Effector CD4-positive, alpha-beta T cell (primary cell): ENCODE data around the gene LAMA3.

Experiments used
- DNase-seq: peaks from one replicate; pipeline ENCODE4 v3.0.0-alpha.2; 2020

LAMA3 gene

GRCh38 chr18:23924813-23925212 is 235.6 kb downstream of the LAMA3 start:
- DNase-seq: no peak

- no peak for DNase-seq
These were observed 237.3 kb downstream of the LAMA3 start for GRCh38 chr18:23926571-23926970.

GRCh38 chr18:23927821-23928746 is 238.8 kb downstream of the LAMA3 start:
- no peak for DNase-seq

- DNase-seq: no peak
These were observed 240.2 kb downstream of the LAMA3 start for GRCh38 chr18:23929362-23929930.

GRCh38 chr18:23930002-23930401 is 240.7 kb downstream of the LAMA3 start:
- DNase-seq: no peak

GRCh38 chr18:23932385-23933067 is 243.3 kb downstream of the LAMA3 start:
- no peak for DNase-seq

GRCh38 chr18:23933407-23933806 is 244.2 kb downstream of the LAMA3 start:
- no peak for DNase-seq

GRCh38 chr18:23934252-23934651 is 245.0 kb downstream of the LAMA3 start:
- DNase-seq: no peak

- no peak for DNase-seq
These were observed 245.6 kb downstream of the LAMA3 start for GRCh38 chr18:23934863-23935262.

GRCh38 chr18:23935804-23936203 is 246.6 kb downstream of the LAMA3 start:
- no peak for DNase-seq

- no peak for DNase-seq
These were observed 247.2 kb downstream of the LAMA3 start for GRCh38 chr18:23936381-23936958.

- DNase-seq: no peak
These were observed 248.9 kb downstream of the LAMA3 start for GRCh38 chr18:23938043-23938756.

GRCh38 chr18:23938901-23939341 is 249.7 kb downstream of the LAMA3 start:
- DNase-seq: no peak

GRCh38 chr18:23939366-23939765 is 250.1 kb downstream of the LAMA3 start:
- no peak for DNase-seq

GRCh38 chr18:23939896-23940295 is 250.6 kb downstream of the LAMA3 start:
- DNase-seq: no peak

- no peak for DNase-seq
These were observed 252.5 kb downstream of the LAMA3 start for GRCh38 chr18:23941791-23942190.

GRCh38 chr18:23943104-23943503 is 253.9 kb downstream of the LAMA3 start:
- DNase-seq: no peak

GRCh38 chr18:23943903-23944624 is 254.8 kb downstream of the LAMA3 start:
- DNase-seq: no peak

- no peak for DNase-seq
These were observed 256.3 kb downstream of the LAMA3 start for GRCh38 chr18:23945416-23946079.

- no peak for DNase-seq
These were observed 260.6 kb downstream of the LAMA3 start for GRCh38 chr18:23949863-23950262.

GRCh38 chr18:23950644-23951043 is 261.4 kb downstream of the LAMA3 start:
- DNase-seq: no peak
